GM19463 (cell line): ENCODE results near the gene PLEKHA1.

Source experiments
- ATAC-seq: cut with Tn5 transposase; IDR thresholded peaks from one replicate; pipeline ENCODE4 v1.9.1; 2021; ENCODE audit warnings: mild to moderate bottlenecking, moderate library complexity; ENCODE audit not compliant: unreplicated experiment

PLEKHA1 gene

DNA sequence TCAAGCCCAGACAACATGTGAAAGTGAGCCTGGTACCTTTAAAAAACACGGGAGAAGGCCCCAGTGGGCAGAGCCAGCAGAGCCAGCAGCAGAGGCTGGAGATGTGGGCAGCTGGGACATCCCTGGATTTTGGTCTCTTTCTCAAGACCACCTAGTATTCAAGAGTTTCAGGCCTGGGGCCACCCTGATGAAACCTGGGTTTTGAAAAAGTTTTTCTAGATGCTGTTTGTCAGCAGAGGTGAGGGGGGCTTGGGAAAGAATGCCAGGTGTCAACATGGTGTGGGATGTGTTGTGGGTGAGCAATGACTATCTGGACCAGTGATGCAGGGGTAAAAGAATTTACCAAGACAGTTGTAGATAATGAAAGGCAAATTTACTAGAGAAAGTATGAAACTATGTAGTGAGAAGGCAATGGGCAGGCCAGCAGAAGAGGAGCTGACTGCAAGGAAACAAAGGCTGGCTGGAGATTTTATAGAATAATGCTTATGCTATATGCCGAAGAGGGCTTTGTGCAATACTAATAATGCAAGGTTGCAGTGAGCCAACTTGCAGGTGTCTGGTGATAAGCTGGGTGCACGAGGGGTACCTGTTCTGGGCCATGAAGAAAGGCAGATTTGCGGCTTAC is 28.1 kb upstream of the PLEKHA1 start:
- no peak for ATAC-seq

DNA sequence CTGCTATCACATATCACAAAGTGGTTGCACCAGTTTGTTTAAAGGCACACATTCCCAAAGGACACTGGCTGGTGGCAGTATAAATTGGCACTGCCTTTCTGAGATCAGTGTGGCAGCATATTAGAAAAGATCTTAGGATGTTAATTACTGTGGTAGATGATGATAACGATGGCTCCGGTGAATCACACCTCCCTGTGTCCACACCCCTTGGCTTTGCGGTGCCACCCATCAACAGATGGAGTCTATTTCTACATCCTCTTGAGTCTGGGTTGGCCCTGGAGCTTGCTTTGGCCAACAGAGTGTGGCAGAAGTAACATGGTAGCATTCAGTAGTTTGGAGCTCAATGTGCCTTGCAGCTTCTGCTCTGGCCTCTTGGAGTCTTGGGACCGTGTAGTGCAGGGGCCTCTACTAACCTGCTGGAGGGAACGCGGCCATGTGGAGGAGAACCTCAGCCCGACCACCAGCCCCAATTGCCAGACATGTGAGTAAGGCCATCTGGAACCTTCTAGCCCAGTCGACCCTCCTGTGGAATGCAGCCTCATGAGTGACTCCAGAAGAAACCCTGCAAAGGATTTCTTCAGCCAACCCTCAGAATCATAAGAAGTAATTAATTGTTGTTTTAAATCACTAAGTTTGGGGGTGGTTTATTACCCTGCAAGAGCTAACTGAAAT is 27.2 kb upstream of the PLEKHA1 start:
- ATAC-seq = no peak

DNA sequence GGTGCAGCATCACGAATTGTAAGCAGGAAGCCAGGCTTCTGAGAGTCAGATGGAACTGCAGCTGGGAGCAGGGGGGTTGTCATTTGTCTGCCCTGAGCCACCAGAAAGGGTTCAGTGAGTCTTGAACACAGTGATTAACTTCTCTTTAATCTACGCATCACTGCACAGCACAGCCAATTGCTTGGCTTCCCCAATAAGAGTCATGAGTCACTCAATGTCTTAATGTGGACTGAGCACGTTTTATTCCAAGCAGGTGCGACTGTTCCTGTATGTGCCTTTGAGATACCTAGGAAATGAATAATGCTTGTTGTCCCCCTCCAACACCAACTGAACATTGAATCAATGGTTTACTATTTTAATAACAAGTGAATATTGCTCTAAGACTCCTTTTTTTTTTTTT is 26.0 kb upstream of the PLEKHA1 start:
- peak; percentile 62 for ATAC-seq

DNA sequence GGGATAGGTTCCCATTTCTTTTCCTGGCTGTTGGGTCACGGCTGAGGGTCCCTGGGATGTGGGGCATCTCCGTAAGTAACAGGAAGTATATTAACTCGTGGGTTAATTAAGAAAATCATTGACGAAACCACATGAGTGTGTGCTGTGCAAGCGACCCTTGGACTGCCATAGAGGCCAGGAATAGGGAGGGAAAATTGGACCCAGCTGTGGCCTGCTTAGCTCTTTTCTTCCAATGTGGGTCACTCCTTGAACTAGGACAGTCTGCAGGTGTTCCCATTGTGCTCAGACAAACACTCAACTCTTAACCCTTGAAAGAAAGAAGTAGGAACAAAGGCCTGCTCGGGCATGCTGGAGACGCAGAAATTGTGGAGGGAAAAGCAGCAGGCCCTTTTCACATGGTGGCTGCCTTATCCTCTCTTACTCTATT is 25.6 kb upstream of the PLEKHA1 start:
- ATAC-seq = no peak

DNA sequence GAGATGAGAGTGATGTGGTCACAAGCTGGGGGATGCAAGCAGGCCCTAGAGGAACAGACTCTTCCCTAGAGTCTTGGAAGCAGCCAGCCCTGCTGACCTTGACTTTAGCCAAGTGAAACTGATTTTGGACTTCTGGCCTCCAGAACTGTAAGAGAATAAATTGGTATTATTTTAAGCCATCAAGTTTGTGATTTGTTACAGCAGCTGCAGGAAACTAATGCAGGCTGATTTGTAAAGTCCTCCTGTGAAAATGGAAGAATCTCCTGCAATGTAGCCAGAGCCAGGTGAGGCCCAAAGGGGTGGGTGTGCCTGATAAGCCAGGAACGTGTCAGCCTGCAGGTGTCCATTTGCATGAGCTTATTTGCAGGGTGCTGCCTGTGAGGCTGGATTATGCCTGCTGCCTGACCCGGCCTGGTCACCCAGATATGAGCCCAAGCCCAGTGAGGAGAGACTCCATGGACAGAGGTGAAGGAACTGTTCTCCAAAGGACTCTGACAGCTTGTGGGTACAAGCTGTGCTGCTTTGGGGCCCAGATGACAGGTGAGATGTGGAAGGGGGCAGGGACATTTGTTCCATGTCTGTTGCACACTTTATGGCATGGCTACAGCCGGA is 24.6 kb upstream of the PLEKHA1 start:
- ATAC-seq = no peak

DNA sequence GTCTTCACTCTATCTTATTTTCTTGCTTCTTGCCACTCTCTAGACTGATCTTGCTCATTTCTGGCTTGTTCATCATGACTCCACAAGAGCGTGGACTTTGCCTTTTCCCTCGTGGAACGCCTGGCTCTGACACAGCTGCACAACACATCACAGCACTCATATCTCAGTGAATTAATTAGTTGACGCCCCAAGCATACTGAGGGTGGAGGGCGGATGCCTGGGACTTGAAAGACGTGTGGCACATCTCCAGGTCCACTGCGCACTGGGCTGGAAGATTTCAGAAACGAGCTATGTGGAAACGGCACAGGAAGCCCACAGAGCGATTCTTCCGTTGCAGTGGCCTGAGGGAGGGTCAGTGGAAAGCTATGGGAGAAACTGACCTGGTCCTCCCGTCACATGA is 23.6 kb upstream of the PLEKHA1 start:
- no peak for ATAC-seq

DNA sequence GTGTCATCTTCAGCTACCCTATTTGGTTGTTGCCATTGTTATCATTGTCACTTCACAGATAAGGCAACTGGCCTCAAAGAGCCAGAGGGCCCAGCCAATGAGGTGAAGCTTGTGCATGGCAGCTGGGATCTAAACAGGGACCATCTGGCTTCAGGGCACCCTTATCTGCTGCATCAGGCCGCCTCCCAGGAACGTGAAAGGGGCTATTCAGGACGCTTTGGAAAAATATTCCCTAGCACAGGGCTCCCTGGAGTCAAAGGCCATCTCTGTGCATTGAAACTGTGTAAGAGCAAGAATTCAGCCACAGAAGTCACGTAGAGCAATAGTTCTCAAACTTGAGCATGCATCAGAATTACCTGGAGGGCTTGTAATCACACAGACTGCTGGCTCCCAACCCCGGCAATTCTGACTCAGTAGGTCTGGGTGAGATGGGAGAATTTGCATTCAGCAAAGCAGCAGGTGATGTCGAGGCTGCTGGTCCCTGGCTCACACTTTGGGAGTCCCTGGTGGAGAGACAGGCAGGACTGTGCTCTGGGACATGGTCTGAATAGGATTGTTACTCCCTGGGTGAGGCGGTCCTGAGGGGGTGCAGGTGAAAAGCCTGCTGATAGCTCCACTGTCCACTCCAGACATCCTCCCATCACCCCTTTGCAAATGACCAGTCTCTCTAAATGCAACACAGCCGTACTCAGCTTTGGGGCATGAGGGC is 21.5 kb upstream of the PLEKHA1 start:
- ATAC-seq = no peak

DNA sequence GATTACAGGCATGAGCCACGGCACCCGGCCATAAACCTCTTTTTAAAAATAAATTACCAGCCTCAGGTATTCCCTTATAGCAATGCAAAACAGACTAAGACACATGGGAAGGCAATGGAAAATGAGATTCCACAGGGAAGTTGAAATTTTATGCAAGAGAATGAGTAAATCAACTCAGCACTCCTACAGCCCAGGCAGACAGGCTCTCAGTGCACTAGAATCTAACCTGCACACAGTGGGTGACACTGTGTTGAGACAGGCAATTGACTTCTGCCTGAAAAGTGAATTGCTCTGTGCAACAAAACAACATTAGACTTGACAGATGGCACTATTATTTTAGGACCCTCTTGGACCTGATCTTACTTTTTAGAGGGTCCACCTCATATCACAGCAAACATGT is 20.1 kb upstream of the PLEKHA1 start:
- no peak for ATAC-seq

DNA sequence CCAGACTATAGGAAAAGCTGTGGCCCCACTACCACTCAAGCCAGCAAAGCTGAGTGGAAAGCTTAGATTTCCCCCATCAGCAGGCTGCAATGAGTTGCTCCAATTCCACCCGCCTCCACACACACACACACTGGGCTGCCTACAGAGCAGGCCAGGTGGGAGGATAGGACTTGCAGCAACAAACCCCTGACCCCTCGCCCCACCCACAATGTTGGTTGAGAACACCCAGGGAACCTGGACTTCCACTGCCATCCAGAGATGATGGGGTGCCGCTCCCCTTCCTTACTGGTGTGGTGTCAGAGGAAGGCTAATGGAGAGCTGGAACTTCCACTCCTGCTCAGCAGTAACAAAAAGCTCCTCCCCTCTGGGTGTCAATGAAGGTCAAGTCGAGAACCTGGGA is 16.8 kb upstream of the PLEKHA1 start:
- no peak for ATAC-seq

DNA sequence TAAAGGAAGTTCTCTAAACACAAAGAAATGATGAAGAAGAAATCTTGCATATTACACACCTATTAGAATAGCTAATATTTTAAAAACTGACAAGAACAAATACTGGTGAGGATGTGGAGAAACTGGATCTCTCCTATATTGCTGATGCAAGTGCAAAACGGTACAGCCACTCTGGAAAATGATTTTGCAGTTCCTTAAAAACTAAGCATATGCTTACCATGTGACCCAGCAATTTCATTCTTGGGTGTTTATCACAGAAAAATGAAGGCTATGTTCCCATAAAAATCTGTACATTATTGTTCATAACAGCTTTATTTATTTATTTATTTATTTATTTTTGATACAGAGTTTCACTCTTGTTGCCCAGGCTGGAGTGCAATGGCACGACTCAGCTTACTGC is 14.9 kb upstream of the PLEKHA1 start:
- ATAC-seq = no peak

DNA sequence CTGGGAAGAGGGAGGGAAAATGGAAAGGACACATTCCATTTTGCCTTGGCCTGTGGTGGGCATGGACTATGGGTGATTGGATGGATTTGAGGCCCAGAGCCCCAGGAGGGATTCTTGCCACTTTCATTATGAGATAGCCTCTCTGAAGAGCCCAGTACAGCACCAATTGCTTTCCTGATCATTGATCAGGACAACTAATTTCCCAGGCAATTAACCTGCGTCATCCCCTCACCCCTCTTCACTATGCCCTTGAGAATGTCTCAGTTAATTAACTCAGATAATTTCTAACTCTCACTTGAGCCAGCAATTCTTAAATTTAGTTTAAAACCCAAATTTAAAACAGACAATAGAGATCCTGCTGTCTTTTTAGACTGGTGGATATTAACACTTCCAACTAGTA is 13.5 kb upstream of the PLEKHA1 start:
- no peak for ATAC-seq

DNA sequence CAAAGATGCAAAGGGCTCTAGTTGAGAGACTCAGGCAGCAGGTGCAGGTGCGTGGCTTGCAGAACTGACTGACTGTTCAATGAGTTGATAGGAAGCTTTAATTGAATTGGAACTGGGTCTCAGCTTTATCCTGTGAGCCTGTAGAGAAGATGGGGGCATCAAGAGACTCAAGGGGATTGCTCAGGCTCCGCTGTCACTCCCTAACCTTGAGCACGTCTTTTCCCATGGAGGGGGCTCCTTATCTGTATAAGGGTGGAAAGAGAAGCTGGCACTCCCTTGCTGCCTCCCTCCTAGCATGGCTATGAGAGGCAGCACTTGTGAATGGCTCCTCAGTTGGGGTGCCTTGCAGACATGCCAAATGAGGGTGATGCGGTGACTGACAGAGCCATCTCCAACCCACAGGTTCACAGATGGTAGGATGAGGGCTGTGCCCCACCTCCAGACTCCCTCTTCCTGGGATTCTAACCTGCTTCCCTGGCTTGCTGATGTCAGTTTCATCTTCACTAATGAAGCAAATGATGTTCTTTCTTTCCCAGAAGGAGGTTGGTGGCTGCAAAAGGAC is 12.4 kb upstream of the PLEKHA1 start:
- ATAC-seq = no peak

DNA sequence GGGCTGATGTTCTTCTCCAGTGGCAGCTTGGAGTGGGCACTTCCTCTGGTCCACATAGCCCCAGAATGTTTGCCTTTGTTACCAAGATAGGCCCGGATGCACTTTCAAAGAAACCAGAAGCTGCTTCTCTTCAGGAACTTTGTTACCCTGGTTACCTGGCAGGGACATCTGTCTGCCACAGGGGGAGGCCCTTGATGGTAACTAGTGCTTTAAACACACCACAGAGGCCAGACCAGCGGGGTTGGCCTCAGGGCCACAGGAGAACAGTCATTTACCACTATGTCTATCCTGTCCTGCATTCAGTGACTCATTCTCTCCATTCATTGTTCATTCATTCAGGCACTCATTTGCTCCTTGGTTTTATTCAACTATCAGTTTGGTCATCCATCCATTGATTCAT is 11.9 kb upstream of the PLEKHA1 start:
- ATAC-seq = no peak

DNA sequence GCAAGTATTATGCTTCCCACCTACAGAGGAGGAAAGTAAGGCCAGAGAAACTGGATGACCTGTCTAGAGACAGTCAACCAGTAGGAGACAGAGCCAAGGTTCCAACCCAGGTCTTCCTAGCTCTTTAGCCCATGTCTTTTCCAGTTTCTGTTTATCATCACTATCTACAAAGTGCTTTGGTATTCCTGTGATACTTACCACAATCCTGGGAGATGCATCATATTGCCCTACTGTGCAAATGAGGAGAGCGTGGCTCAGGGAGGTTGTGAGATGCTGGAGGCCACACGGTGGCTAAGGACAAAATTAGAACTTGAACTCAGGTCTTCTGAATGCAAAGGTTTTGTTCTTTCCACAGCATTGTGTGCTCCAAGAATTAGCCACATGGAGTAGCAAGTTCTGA is 11.2 kb upstream of the PLEKHA1 start:
- no peak for ATAC-seq

DNA sequence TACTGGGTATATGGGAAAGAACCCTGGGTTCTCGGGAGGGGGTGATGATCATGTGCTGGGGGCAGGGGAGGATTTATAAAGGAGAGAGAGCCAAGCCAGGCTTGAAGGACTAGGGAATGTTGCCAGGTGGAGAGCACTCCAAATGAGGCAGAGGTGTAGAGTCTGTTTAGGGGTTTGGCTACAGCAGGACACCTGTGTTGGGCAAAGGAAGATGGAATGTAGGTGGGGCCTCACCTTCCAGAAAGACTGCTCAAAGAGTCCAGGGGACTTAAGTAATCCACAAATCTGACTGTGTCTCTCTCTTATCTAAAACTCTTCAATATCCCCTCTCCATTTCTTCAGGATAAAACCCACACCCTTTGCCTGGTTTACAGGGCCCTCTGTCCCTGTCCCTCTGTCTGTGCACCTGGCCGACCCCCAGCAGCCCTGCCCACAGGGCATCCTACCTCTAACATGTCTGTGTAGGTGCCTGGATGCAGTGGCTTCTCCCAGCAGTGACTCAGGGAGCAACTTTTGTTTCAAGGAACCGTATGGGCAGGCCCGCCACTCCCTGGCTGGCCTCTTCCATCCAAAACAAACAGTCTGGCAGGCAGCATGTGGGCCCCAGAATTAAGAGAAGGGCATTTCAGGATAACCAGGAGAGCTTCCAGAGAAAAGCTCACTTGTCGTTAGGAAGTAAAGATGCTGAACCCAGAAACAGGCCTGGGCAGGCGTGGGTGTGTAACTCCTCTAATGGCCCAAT is 10.6 kb upstream of the PLEKHA1 start:
- no peak for ATAC-seq

DNA sequence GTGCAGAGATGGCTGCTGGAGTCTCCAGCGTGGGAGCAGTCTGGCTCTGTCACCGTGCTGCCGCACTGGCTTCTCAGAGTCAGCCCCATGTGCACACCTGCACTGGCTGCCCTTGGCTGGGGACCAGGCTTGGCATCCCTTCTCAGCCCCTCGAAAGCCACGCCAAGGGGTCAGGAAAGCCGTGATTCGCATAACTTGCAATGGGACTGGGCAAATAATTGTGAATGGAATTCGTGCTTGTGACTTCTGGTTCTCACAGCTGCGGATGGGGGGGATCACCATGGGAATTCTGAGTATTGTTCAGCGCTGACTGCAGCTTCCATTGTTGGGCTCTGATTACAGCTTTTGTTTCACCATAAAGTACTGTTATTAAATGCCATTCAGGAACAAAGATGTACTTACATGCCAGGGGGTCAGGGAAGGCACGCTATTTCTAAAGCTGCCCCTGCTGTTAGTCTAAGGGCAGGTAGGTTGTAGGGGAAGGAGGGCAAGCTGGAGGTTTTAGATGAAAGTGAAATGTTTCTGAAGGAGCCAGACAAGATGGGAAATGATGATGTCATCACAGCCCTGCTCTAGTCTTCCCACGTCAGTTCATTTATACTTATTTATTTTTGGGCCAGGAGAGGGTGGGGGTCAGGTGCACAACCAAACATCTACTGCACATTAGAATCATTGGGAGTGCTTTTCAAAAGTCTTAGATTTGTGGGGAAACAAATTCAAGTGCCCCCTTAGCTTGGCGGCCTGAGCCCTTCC is 5.8 kb upstream of the PLEKHA1 start:
- no peak for ATAC-seq

DNA sequence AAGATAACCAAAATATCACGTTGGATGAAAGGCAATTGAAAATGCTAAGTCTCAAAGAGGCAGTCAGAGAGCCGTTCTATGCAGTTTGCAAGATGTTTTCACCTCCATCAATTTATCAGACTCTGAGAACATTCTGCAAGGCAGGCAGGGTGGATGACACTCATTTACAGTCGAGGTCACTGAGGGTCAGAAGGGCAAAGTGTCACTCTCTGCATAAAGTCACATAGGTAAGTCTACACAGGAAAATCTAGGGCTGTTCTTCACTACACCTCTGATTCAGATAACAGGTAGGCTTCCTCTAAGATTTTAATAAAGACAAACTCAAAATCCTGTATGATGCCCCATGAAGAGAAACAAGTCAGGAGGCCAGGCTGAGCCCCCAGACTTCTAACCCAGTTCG is 1.4 kb upstream of the PLEKHA1 start:
- ATAC-seq = no peak

DNA sequence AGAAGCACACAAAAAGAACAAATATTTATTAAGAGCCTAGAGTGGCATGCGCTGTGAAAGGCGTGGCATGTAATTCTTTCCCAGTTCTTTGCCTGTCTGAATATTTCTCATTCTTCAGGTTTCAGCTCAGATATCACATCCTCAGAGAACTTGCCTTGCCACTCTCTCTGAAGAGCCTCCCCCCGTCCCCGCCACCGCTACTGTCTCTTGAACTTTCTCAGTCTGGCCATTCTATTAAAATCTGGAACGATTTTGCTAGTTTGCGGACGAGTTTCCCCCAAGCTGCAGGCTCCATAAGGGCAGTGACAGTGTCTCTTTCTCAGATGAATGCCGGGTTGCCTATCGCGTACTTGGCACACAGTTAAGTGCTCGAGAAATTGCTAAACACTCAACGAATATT is 787 bp upstream of the PLEKHA1 start:
- ATAC-seq = no peak

DNA sequence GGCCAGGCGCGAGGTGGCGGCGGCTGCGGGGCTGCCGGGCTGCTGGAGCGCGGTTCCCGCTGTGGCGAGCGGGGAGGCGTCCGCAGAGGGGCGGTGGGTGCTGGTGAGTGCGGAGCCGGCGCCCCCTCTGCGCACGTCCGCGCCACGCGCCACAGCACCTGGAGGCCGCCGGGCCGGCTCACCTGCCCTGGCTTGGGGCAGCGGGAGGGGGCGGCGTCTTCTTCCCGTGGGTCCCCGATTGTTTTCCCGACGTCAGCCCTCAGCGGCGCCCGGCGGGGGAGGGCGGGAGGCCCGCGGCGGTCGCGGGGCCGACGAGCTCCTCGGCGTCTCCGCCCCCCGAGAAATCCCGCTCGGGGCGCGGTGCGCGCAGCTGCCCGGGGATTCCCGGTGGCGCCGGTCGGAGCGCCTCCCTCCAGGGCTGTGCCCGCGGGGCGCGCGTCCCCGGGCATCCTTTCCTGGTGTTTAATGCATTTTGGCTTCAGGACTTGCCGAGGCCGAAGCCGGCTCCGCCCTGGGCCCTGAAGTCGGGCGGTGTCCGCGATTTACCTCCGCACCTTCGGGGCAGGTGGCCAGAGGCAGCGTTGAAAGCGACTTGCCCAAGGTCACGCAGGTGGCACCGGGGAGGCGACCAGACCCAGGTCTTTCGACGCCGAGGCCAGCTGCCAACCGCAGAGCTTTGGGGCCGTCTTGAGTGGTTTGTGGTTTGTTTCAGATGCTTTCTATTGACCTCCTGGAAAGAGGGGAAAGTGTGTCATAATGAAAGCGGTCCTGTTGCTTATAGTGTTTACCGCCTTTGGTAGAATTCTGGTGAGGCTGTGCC is 561 bp downstream of the PLEKHA1 start:
- ATAC-seq = peak; percentile 62
